AG09309 (cell line): ENCODE data around the gene TACC2.
A peak's percentile ranks its signal among the peaks of the same experiment; 100 is the strongest.
"Not testable (repeated sequence)": the region's sequence is repeated elsewhere in the genome, so short reads cannot be mapped to it uniquely, and the experiment has no call there.

ENCODE experiments used
- DNase-seq: peaks from one replicate; pipeline ENCODE4 v3.0.0-alpha.2; 2010; ENCODE audit warnings: low read depth
- H3K4me3 ChIP-seq: 2 replicates; pipeline ENCODE4 v1.5.1; 2011; ENCODE audit warnings: mild to moderate bottlenecking, low read depth, low read length, moderate library complexity; ENCODE audit not compliant: control insufficient read depth
- TF ChIP-seq, protein P1 (sequence below): IDR thresholded peaks from 2 replicates; pipeline ENCODE4 v1.5.1; 2011; ENCODE audit warnings: mild to moderate bottlenecking, low read depth, low read length, inconsistent platforms; ENCODE audit not compliant: insufficient read depth, control insufficient read depth; ENCODE audit errors: missing control alignments

The TACC2 gene

GRCh38 chr10:122056431-122057094 lies 67.6 kb downstream of the TACC2 start:
- TF ChIP-seq, protein P1, sequence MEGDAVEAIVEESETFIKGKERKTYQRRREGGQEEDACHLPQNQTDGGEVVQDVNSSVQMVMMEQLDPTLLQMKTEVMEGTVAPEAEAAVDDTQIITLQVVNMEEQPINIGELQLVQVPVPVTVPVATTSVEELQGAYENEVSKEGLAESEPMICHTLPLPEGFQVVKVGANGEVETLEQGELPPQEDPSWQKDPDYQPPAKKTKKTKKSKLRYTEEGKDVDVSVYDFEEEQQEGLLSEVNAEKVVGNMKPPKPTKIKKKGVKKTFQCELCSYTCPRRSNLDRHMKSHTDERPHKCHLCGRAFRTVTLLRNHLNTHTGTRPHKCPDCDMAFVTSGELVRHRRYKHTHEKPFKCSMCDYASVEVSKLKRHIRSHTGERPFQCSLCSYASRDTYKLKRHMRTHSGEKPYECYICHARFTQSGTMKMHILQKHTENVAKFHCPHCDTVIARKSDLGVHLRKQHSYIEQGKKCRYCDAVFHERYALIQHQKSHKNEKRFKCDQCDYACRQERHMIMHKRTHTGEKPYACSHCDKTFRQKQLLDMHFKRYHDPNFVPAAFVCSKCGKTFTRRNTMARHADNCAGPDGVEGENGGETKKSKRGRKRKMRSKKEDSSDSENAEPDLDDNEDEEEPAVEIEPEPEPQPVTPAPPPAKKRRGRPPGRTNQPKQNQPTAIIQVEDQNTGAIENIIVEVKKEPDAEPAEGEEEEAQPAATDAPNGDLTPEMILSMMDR = no peak
- DNase-seq = no peak
- no peak overlapping the region for H3K4me3 ChIP-seq

DNA sequence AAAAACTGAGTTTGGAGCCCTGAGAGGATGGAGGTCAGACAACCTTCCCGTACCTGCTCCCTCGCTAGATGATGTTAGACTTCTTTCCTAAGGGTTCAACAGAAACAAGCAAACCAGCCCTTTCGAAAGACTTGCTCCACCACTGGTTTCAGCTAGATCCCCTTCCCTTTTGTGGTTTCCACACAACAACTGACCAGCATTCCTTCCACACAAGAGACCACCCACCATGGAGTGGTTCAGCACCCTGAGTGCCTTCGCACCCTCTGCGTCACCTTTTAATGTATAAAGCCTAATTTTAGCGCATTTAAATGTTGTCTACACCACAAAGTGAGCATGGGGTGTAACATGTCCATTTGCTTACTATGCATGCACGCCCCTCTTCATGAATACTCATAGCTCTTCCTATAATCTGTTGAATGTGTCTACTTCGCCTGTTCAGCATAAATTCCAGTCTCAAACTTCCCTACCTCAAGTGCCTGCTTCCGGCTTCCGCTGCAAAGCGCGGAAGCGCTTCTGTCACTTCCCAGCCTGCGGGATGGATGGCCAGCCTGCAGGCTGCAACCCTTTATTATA lies 69.0 kb downstream of the TACC2 start:
- TF ChIP-seq, protein P1 = no peak
- no peak overlapping the region for H3K4me3 ChIP-seq
- DNase-seq = no peak

- no peak overlapping the region for H3K4me3 ChIP-seq
- DNase-seq = no peak
- TF ChIP-seq, protein P1 = no peak
Measured at GRCh38 chr10:122060250-122060649, 71.3 kb downstream of the TACC2 start.

DNA sequence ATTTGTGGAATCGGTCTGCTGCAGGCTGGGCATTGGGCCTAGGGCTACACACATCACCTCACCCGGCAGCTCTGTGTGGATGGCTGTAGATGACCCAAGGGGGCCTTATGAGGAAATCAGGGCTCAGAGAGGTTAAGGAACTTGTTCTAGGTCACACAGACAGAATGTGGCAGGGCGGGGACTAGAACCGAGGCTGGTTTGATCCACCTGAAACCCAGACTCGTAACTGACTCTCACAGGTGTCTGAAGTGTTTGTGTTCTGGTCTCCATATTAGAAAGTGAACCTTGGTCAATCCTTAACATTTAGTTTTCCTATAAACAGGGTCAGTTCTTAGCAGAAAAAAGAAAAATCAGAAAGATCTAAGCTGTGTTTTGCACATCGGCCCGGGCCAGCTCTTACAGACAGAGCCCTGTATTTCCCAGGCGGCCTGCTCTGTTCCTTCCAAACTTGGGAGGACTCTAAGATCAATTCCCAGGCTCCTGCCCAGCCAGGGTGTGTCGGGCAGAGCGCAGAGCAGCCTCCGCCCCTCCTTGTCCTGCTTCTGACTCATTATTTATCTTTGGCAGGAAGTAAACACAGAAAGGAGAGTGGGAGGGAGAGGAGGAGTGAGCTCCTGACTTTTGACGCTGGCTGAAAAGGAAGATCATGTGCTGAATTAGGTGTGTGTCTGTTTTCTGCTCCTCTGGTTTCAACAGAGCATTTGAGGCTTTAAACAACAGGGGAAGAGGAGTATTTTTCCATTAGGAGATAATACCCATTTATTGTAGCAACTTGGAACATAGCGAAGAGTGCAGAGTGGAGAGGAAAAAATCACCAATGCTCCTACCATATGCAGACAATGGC lies 74.1 kb downstream of the TACC2 start:
- DNase-seq = peak; percentile 39
- H3K4me3 ChIP-seq = no peak overlapping the region
- TF ChIP-seq, protein P1 = no peak

- not testable (repeated sequence) for H3K4me3 ChIP-seq, DNase-seq
Measured at GRCh38 chr10:122066337-122066939, 77.5 kb downstream of the TACC2 start.

DNA sequence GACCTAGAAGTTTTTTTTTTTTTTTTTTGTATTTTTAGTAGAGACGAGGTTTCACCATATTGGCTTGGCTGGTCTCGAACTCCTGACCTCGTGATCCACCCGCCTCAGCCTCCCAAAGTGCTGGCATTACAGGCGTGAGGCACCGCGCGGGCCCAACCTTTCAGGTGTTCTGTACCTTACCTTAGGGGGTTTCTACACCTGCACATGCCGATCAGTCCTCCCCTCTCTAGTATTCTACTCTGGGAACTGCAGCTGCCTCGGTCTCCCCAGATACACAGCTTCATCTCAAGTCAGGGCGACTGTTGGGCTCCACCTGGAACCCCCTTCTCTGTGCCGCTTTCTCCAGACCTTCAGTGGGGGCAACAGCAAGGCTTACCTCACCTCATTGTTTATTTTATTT lies 79.9 kb downstream of the TACC2 start:
- no peak overlapping the region for H3K4me3 ChIP-seq

More for the DNA sequence above, 79.9 kb downstream of the TACC2 start:
- TF ChIP-seq, protein P1 = no peak
- no peak for DNase-seq
